ENCODE data around the gene NTNG1. TPM values are rescaled to one million over a fixed set of nuclear protein-coding genes. Genes with fewer than 3 reads are reported as not detected.
"Not testable (repeated sequence)": the region's sequence is repeated elsewhere in the genome, so short reads cannot be mapped to it uniquely, and the experiment has no call there.

Gene NTNG1
- total and polyA plus RNA-seq, 5 donors = 0.05 to 0.41 (median 0.37) TPM; not detected in 2

DNA sequence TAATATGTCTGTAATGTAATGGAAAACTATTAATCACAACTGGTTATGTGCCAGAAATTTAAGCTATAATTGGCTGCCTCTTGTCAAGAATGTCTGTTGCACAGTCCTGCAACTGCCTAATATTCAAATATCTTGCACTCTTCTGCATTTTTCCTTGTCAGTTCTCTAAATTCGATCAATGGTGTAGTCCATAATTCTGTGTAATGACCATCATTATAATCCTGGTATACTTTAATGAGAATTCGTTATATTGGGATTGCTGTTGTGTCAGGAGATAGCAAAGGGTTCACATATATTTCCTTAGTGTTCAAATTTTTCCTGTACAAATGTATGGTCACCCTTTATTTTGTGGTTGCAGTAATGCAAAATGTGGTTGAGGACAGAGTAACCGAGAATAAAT is 4.8 kb downstream of the NTNG1 start:
- Histone ChIP-seq H3K27ac (ENCODE audit: low read length) (no peak overlapping the region), H3K4me3 (ENCODE audit: low read length) (no peak overlapping the region), H3K27me3 (ENCODE audit: control insufficient read depth, insufficient read depth) (no peaks in the 10 kb centered on the region), H3K9me3 (ENCODE audit: control insufficient read depth, low read length) (no peaks in the 10 kb centered on the region), H3K4me1 (ENCODE audit: control insufficient read depth, insufficient read depth, low read length) (peaks cover 4% of the 10 kb centered on the region)
- DNase-seq (no peak), ATAC-seq (no peak)
- intact Hi-C loops (cut with DNase I) = no loop called here
- WGBS = 72% methylated on average over 3 of the region's 3 CpGs

DNA sequence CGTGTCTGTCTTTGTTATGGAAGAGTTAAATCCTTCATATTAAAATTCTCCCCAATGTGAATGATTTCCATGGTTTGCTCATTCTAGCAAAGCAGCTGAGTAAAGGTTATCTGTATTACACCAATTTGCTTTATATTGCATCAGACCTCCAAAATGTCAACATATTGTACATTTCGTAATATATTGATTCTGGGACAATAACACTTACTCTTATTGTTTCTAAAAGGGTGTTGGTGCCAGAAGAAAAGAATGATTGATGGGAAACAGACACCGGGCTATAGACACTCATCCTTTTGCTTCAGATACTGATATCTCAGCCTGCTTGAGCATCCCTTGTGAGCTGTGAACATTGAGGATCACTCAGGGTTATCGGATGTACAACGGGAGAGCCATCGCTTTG is 7.0 kb downstream of the NTNG1 start:
- H3K4me1 ChIP-seq (ENCODE audit: control insufficient read depth, insufficient read depth, low read length) = no peaks in the 10 kb centered on the region
- 70% methylated on average over 6 of the region's 6 CpGs for WGBS
- no peak for ATAC-seq
- H3K27me3 ChIP-seq (ENCODE audit: control insufficient read depth, insufficient read depth) = no peaks in the 10 kb centered on the region
- no peak overlapping the region for H3K4me3 ChIP-seq (ENCODE audit: low read length)
- intact Hi-C loops (cut with DNase I) = no loop called here
- H3K9me3 ChIP-seq (ENCODE audit: control insufficient read depth, low read length) = no peaks in the 10 kb centered on the region
- H3K27ac ChIP-seq (ENCODE audit: low read length) = no peak overlapping the region
- DNase-seq = no peak

DNA sequence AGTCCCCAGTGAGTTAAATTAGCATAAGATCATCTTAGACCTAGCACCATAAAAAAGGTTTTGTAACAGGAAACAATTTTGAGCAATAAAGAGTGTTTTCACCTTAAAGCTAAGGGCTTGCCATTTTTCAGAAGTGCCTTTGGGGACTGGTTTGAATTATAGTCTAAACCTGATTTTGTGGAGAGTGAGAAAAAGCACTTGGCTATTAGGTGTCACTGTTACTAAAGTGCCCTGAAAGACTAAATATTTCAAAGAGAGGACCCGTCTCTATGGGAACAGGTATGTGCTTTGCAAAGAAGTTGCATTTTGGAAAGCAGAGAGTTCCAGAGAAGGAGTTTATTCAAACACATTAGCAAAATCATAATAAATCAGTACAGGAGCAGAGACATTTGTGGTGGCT is 9.1 kb downstream of the NTNG1 start:
- Histone ChIP-seq H3K4me1 (ENCODE audit: control insufficient read depth, insufficient read depth, low read length) (no peaks in the 10 kb centered on the region), H3K4me3 (ENCODE audit: low read length) (no peak overlapping the region), H3K9me3 (ENCODE audit: control insufficient read depth, low read length) (no peaks in the 10 kb centered on the region), H3K27me3 (ENCODE audit: control insufficient read depth, insufficient read depth) (no peaks in the 10 kb centered on the region), H3K27ac (ENCODE audit: low read length) (no peak overlapping the region)
- no peak for ATAC-seq
- 88% methylated on average over 1 of the region's 1 CpG for WGBS
- no peak for DNase-seq
- intact Hi-C loops (cut with DNase I) = no loop called here

DNA sequence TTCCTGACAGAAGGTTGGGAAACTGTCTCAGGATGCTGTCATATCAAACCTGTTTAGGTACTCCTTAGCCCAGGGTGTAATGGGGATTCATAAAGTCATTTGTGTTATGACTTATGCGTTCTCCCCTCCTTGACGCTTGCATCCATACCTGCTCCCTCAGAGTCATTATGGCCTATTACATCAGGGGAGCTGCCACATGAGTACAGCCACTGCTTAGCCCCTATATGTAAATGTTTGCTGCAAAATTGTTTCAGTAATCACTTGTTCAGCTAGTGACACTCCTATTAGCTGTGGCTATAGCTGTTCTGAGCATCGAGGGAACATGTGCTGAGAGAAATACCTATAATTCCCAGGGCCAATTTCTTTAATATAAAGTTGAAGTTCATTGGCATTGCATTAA is 10.5 kb downstream of the NTNG1 start:
- ATAC-seq = no peak
- intact Hi-C loops (cut with DNase I) = no loop called here
- WGBS = 84% methylated on average over 3 of the region's 3 CpGs
- DNase-seq = no peak
- Histone ChIP-seq H3K27me3 (ENCODE audit: control insufficient read depth, insufficient read depth) (no peaks in the 10 kb centered on the region), H3K4me1 (ENCODE audit: control insufficient read depth, insufficient read depth, low read length) (no peaks in the 10 kb centered on the region), H3K9me3 (ENCODE audit: control insufficient read depth, low read length) (no peaks in the 10 kb centered on the region), H3K4me3 (ENCODE audit: low read length) (no peak overlapping the region), H3K27ac (ENCODE audit: low read length) (no peak overlapping the region)

DNA sequence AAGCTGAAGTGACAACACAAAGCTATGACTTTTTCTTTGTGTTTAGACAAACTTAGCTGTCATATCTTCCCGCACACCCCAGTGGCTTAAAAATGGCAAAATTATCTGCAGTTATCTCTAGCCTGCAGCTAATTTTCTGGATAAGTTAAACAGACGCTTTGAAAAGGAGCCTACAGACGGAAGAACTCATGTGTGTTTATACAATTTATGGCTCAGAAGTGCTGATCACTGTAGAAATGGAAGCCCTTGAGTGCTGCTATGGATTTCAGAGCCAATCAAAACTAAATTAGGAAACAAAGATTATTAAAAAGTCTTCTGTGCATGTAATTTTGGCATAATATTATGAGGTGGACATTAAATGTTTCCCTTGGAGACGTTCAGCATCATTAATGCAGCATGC is 11.6 kb downstream of the NTNG1 start:
- no peaks in the 10 kb centered on the region for H3K9me3 ChIP-seq (ENCODE audit: control insufficient read depth, low read length)
- H3K27me3 ChIP-seq (ENCODE audit: control insufficient read depth, insufficient read depth) = no peaks in the 10 kb centered on the region
- WGBS = 28% methylated on average over 4 of the region's 4 CpGs
- no peak for DNase-seq
- H3K4me1 ChIP-seq (ENCODE audit: control insufficient read depth, insufficient read depth, low read length) = no peaks in the 10 kb centered on the region
- intact Hi-C loops (cut with DNase I) = no loop called here
- no peak overlapping the region for H3K4me3 ChIP-seq (ENCODE audit: low read length)
- no peak overlapping the region for H3K27ac ChIP-seq (ENCODE audit: low read length)
- no peak for ATAC-seq

DNA sequence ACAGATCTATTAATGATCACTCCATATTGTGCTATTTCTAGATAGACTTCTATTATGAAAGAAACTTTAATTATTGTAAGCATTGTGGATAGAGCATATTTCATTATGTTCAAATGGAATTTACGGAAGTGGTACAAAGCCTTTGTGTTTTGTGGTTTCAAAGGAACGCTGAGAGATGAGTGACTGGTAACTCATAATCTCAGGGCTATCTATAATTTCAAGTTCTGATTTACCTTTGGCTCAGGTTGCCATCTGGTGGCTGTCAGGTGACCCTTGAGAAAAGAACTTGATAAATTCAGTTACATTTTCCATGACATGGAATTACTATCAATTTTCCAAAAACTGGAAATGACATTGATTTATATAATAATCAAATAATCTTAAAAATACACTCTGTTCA is 12.2 kb downstream of the NTNG1 start:
- no peak overlapping the region for H3K4me3 ChIP-seq (ENCODE audit: low read length)
- H3K27me3 ChIP-seq (ENCODE audit: control insufficient read depth, insufficient read depth) = no peaks in the 10 kb centered on the region
- intact Hi-C loops (cut with DNase I) = no loop called here
- H3K4me1 ChIP-seq (ENCODE audit: control insufficient read depth, insufficient read depth, low read length) = no peaks in the 10 kb centered on the region
- 84% methylated on average over 2 of the region's 2 CpGs for WGBS
- H3K27ac ChIP-seq (ENCODE audit: low read length) = no peak overlapping the region
- DNase-seq (no peak), ATAC-seq (no peak)
- no peaks in the 10 kb centered on the region for H3K9me3 ChIP-seq (ENCODE audit: control insufficient read depth, low read length)

DNA sequence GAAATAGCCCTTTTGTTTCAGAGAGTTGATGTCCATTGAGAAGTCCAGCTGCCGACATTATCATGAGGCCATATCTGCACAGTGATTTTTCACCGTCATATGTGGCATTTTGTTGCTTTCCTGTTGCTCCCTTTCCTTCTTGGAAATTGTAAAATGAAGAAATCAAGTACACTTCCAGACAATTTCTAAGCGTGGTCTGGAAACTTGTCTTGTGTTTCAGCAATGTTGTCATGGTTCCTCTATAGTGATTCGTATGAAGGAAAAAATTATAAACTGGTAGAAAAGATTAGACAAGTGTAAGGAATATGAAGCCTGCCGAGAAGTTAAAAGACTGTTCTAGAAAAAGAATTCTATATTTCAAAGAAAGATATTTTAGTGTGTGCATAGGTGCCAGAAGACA is 17.7 kb downstream of the NTNG1 start:
- ATAC-seq = no peak
- no peak overlapping the region for H3K4me3 ChIP-seq (ENCODE audit: low read length)
- no peaks in the 10 kb centered on the region for H3K9me3 ChIP-seq (ENCODE audit: control insufficient read depth, low read length)
- intact Hi-C loops (cut with DNase I) = no loop called here
- 63% methylated on average over 5 of the region's 5 CpGs for WGBS
- no peak overlapping the region for H3K27ac ChIP-seq (ENCODE audit: low read length)
- no peaks in the 10 kb centered on the region for H3K4me1 ChIP-seq (ENCODE audit: control insufficient read depth, insufficient read depth, low read length)
- no peaks in the 10 kb centered on the region for H3K27me3 ChIP-seq (ENCODE audit: control insufficient read depth, insufficient read depth)
- no peak for DNase-seq

DNA sequence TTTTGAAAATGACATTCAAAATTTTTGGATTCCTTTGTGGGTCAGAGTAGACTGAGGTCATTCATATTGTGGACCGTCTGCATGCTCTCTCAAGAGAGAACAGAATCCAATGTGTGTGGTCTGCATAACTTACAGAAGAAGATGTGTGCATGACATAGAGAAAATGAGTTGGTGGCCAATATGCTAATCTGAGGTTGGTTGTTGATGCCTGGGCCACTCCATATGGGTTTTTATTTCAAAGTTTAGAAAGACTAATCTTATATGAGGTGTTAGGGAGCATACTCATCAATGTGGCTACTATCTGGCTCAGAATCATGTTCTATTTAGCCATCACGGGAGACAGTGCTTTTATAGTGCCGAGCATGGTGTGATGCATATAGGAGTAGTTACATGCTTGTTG is 18.2 kb downstream of the NTNG1 start:
- ATAC-seq = no peak
- Histone ChIP-seq H3K27me3 (ENCODE audit: control insufficient read depth, insufficient read depth) (no peaks in the 10 kb centered on the region), H3K9me3 (ENCODE audit: control insufficient read depth, low read length) (no peaks in the 10 kb centered on the region), H3K4me1 (ENCODE audit: control insufficient read depth, insufficient read depth, low read length) (no peaks in the 10 kb centered on the region), H3K27ac (ENCODE audit: low read length) (no peak overlapping the region), H3K4me3 (ENCODE audit: low read length) (no peak overlapping the region)
- intact Hi-C loops (cut with DNase I) = no loop called here
- DNase-seq = no peak
- 66% methylated on average over 3 of the region's 3 CpGs for WGBS

DNA sequence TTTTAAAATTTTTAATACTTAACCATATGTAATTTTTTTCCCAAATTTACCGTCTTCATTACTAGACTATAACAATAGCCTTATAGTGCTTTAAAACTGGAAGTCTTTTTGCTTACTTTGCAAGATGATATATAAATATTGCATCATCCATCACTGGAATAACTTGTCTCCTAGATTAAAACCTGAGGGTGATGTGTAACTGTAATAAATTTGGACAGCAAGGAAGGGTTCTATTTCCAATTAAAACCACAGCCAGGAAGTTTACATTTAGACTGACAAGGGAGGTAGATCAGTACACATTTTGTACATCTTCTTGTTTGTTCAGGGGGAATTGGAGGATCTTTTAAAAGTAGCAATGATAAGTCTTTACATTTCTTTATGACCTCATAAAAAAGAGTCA is 21.9 kb downstream of the NTNG1 start:
- ATAC-seq = no peak
- DNase-seq = no peak
- Histone ChIP-seq H3K27ac (ENCODE audit: low read length) (no peak overlapping the region), H3K4me1 (ENCODE audit: control insufficient read depth, insufficient read depth, low read length) (no peaks in the 10 kb centered on the region), H3K4me3 (ENCODE audit: low read length) (no peak overlapping the region), H3K9me3 (ENCODE audit: control insufficient read depth, low read length) (no peaks in the 10 kb centered on the region), H3K27me3 (ENCODE audit: control insufficient read depth, insufficient read depth) (no peaks in the 10 kb centered on the region)
- WGBS = 77% methylated on average over 1 of the region's 1 CpG
- intact Hi-C loops (cut with DNase I) = no loop called here

DNA sequence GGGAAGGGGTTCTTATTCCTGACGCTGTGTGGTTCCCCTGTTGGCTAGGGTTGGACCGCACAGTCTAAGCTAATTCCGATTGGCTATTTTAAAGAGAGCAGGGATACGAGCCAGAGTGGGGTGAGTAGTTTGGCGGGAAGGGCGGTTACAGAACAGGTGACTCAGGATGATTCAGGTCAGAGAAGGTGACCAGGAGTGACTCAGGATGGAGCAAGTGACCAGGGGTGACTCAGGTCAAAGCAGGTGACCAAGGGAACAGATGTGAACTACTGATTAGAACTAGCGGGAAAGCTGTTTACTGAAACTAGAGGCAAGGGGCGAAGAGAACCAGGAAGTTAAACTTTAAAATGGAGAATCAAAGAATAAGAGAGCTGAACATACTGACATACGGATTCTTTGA is 24.1 kb downstream of the NTNG1 start:
- H3K9me3 ChIP-seq (ENCODE audit: control insufficient read depth, low read length); H3K4me1 ChIP-seq (ENCODE audit: control insufficient read depth, insufficient read depth, low read length); DNase-seq; H3K27me3 ChIP-seq (ENCODE audit: control insufficient read depth, insufficient read depth); H3K27ac ChIP-seq (ENCODE audit: low read length); H3K4me3 ChIP-seq (ENCODE audit: low read length); intact Hi-C loops (cut with DNase I); ATAC-seq: not testable (repeated sequence)
- WGBS = 92% methylated on average over 9 of the region's 9 CpGs

DNA sequence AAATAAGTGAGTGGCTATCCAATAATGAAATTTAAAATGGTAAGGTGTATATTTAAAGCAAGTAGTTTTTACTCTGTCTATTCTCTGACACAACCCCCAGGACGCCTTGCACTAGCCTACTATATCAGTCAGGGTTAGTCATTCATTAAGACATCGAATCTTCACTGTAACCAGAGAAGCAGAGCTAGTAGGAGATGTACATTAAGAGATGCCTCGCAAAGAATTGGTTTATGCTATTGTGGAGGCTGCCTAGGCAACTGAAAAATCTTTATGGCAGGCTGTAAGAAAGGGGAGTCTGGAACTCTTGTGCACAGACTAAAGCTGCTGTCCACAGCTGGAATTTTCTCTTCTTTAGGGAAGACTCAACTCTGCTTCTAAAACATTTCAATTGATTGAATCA is 28.8 kb downstream of the NTNG1 start:
- ATAC-seq = no peak
- 82% methylated on average over 3 of the region's 3 CpGs for WGBS
- intact Hi-C loops (cut with DNase I) = no loop called here

DNA sequence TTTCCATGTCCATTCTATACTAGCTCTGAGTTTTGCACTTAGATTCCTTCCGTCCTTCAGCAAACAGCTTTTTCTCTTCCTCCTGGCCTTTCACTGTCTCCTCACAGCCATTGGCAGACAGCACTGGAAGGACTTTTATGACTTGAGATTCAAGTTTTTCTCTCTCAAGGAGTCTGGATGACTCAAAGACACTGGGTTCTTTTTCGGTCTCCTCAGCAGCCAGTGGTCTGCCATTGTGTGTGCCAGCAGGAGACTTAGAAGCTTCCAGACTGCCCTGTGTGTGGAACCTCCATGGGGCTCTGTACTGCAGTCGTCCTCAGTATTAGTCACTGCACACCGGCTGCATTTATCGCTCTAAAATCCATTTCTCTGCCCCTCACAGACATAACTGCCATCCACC is 30.5 kb downstream of the NTNG1 start:
- intact Hi-C loops (cut with DNase I) = no loop called here
- Histone ChIP-seq H3K4me3 (ENCODE audit: low read length) (no peak overlapping the region), H3K27me3 (ENCODE audit: control insufficient read depth, insufficient read depth) (no peaks in the 10 kb centered on the region), H3K9me3 (ENCODE audit: control insufficient read depth, low read length) (no peaks in the 10 kb centered on the region), H3K27ac (ENCODE audit: low read length) (no peak overlapping the region), H3K4me1 (ENCODE audit: control insufficient read depth, insufficient read depth, low read length) (no peaks in the 10 kb centered on the region)
- no peak for DNase-seq
- 67% methylated on average over 5 of the region's 5 CpGs for WGBS
- ATAC-seq = no peak

More for the DNA sequence above, 28.8 kb downstream of the NTNG1 start:
- Histone ChIP-seq H3K4me1 (ENCODE audit: control insufficient read depth, insufficient read depth, low read length) (no peaks in the 10 kb centered on the region), H3K27me3 (ENCODE audit: control insufficient read depth, insufficient read depth) (no peaks in the 10 kb centered on the region), H3K4me3 (ENCODE audit: low read length) (no peak overlapping the region), H3K27ac (ENCODE audit: low read length) (no peak overlapping the region), H3K9me3 (ENCODE audit: control insufficient read depth, low read length) (no peaks in the 10 kb centered on the region)
- DNase-seq = no peak
